Fibroblast of upper back skin (primary cell): ENCODE results near the gene PNCK.
"Not testable (repeated sequence)": the region's sequence is repeated elsewhere in the genome, so short reads cannot be mapped to it uniquely, and the experiment has no call there.

Source experiments
- DNase-seq: peaks from one replicate; pipeline ENCODE4 v3.0.0-alpha.2; 2013

The PNCK gene

GRCh38 chrX:153697924-153698865 lies 24.6 kb upstream of the PNCK start:
- no peak for DNase-seq

GRCh38 chrX:153696986-153697722 lies 23.5 kb upstream of the PNCK start:
- DNase-seq = not testable (repeated sequence)

GRCh38 chrX:153696538-153696937 lies 22.9 kb upstream of the PNCK start:
- DNase-seq = not testable (repeated sequence)

DNA sequence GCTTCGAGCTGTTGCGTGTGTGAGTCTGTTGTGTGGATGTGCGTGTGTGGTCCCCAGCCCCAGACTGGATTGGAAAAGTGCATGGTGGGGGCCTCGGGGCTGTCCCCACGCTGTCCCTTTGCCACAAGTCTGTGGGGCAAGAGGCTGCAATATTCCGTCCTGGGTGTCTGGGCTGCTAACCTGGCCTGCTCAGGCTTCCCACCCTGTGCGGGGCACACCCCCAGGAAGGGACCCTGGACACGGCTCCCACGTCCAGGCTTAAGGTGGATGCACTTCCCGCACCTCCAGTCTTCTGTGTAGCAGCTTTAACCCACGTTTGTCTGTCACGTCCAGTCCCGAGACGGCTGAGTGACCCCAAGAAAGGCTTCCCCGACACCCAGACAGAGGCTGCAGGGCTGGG lies 22.5 kb upstream of the PNCK start:
- no peak for DNase-seq

GRCh38 chrX:153694687-153695270 lies 21.2 kb upstream of the PNCK start:
- no peak for DNase-seq

DNA sequence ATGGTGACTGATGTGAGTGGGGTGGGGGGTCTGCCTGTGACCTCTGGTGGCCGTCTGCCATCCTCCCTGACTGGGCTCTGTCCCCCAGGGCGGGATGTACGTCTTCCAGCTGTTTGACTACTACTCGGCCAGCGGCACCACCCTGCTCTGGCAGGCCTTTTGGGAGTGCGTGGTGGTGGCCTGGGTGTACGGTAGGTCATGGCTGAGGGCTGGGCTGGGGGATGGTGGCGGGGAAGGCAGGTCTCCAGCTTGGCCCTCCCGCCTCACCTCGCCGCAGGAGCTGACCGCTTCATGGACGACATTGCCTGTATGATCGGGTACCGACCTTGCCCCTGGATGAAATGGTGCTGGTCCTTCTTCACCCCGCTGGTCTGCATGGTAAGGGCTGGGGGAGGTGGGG lies 20.6 kb upstream of the PNCK start:
- not testable (repeated sequence) for DNase-seq

DNA sequence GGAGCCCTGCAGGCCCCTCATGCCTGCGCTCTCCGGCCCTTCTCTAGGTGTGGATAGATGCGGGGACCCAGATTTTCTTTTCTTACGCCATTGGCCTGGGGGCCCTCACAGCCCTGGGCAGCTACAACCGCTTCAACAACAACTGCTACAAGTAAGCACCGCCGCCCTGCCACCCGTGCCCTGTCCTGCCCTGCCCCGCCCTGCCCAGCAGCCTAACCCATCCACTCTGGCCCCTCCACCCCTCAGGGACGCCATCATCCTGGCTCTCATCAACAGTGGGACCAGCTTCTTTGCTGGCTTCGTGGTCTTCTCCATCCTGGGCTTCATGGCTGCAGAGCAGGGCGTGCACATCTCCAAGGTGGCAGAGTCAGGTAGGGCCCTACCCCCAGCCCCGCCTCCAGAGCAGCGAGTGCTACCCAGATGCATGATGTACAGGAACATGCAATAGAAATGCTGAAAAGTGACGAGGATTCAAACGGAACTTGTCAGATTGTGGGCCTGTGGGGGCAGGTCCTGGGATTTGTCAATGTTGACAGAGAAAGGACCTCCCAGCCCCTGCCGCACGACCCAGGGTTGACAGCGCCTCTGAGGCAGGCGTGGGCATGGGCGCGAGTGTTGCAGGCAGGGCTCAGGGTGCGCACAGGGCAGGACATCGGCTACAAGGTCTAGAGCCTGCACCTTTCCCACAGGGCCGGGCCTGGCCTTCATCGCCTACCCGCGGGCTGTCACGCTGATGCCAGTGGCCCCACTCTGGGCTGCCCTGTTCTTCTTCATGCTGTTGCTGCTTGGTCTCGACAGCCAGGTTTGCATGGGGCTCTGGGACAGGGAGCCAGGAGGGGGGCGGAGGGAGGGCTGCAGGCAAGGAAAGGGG lies 19.8 kb upstream of the PNCK start:
- no peak for DNase-seq

DNA sequence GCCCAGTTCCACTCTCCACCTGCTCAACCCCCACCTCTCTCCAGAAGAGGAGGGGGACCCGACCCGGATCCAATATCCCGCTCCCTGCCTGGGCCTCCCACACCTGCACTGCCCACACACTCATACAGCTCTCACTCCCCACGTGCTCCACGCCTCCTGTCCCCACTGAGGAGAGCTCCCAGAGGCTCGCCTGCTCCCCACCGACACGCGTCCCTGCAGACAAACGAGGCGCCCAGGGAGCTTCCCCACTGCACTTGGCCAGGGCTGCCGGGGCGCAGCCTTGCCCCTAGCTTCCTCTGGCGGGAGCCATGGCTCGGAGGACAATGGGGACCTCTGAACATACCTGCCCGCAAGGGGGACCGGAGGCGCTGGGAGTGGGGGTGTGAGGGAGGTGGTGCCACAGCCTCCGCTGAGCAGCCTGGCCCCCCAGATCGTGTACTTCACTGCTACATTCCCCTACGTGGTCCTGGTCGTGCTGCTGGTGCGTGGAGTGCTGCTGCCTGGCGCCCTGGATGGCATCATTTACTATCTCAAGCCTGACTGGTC lies 19.1 kb upstream of the PNCK start:
- no peak for DNase-seq

GRCh38 chrX:153692003-153692402 lies 18.4 kb upstream of the PNCK start:
- no peak for DNase-seq

GRCh38 chrX:153691032-153691827 lies 17.6 kb upstream of the PNCK start:
- not testable (repeated sequence) for DNase-seq

GRCh38 chrX:153690466-153690865 lies 16.9 kb upstream of the PNCK start:
- no peak for DNase-seq

DNA sequence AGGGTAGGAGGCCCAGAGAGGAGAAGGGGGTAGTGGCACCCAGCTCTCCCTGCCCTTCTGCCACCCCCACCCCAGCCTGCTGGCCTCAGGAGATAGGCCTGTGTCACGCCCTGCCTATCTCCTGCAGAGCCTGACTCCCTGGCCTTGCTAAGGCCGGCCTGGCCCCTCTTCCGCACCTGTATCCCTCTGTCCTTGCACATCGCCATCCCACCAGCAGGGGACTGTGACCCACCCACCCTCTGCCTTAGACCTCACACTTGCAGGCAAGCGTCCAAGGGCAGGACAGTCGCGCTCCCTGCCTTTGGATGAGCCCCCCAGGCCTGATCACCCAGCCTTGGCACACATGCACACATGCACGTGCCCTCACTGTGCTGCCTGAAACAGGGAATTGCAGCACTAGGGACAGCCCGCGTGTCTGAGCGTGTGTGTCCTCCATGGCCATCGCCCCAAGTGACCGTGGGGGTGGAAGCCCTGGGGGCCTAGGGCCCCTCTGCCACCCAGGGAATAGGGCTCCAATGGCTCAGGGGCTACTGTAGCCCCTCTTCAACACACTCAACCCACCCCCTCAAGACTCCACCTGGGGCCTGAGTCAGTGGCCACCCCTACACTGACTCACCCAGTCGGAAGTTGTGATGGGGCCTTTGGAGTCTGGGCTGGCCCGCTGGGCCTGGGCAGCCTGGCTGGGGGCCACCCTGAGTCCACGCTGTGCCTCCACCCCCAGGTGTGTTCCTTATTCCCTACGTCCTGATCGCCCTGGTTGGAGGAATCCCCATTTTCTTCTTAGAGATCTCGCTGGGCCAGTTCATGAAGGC lies 16.2 kb upstream of the PNCK start:
- DNase-seq = no peak

- no peak for DNase-seq
These were observed 15.4 kb upstream of the PNCK start for GRCh38 chrX:153688911-153689590.

DNA sequence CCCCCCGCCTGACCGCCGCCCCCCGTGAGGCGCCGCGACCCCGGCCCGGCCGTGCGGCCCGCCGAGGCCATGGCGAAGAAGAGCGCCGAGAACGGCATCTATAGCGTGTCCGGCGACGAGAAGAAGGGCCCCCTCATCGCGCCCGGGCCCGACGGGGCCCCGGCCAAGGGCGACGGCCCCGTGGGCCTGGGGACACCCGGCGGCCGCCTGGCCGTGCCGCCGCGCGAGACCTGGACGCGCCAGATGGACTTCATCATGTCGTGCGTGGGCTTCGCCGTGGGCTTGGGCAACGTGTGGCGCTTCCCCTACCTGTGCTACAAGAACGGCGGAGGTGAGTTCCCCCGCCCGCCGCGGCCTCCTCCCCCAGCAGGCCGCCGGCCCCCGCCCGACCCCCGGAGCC lies 14.9 kb upstream of the PNCK start:
- DNase-seq = no peak

DNA sequence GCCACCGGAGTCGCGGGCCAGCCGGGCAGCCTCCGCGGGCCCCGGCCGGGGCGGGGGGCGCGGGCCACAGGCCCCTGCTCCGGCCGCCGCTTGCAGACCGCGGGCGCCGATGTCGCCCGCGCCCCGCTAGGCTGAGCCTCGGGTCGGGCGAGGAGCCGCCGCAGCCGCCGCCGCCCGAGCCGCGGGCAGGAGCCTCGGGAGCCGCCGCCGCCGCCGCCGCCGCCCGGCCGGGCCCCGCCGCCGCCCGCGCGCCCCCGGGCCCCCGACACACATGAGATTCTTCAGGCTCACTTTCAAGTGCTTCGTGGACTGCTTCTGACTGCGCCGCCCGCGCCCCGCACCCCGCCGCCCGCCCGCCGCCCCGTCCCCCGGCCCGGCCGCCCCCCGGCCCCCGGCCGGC lies 14.5 kb upstream of the PNCK start:
- DNase-seq = no peak

DNA sequence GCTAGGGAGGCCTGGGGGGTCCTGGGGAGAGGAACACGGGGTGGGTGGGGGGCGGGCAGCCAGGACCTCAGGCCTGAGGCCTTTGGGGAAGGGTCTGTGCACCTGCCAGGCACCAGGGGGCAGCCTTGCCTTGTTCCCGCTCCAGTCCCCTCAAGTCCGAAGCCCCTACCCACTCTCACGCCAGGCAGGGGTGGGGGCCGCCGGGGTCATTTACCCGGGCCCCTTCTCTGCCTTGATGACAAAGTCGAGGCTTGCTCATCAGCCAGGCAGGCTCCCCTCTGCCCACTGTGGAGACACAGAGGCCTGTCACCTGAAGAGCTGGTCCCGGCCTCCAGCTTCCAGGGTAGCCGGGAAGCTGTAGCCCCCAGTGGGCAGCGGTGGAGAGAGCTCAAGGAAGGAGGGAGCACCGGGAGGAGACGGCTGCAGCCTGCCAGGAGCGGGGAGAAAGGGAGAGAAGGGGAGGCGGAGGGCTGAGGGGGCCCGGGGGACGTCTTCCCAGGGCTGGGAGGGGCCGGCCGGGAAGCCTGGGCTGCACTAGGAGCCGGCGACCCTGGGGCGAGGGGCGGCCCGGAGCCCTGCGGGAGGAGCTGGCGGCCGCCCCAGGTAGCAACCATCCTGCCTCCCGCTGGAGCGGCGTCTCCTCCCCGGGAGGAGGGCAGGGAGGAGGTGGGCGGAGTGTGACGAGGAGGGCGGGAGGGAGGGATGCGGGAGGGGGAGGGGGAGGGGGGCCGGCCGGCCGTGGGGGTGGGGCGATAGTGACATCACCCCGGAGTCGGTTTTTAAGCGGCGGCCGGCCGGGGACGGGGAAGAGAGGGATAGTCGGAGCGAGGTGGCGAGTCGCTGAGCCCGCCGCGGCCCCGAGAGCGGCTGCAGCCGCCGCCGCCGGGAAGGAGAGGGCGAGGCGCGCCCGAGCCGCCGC lies 13.8 kb upstream of the PNCK start, which contains the start of gene SLC6A8:
SLC6A8 (plus strand) TSS at position 806 of the 919 bp plus-strand sequence. CDS start 649 bp downstream, outside the sequence.
- DNase-seq = peak; percentile 61

DNA sequence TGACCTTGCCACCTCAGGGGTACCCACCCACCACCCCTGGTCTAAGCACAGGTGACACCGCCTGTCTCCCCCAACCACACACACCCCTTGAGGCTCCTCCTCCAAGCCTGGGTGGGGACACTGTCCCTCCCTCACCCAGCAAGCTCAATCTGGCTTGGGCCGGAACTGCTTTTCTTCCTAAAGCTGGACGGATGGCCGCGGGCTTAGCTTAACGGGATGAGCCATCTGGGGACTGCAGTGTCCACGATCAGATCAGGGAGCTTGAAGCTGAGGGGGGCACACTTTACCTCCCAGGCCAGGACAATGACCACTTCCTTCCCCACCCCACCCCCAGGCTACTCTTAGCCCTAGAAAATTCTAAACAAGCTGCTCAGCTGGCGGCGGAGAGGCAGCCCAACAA lies 13.1 kb upstream of the PNCK start:
- no peak for DNase-seq
